Measurements from ENCODE around the gene WDR76. TPM values are rescaled to one million over a fixed set of nuclear protein-coding genes. Genes with fewer than 3 reads are reported as not detected.

The WDR76 gene
- total RNA-seq, 2 donors from 2014 or later: 6.2 to 6.9 TPM

DNA sequence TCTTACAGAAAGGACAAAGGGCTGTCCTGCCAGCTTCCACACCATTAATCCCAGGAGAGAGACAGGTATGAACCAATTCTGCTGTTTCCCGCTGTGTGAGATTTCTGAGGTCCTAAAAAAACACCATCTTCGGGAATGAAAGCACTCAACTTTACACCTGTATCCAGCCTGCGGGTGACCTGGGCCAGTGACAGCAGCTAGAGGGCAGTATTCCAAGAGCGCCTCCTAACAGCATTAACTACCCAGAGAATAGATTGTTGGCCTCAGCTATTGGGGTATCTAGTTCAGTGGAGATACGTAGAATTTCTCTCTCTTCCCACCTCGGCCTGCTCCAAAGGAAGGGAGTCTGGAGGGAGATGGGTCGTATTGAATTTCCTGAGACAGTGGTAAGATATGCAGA lies 55.1 kb downstream of the WDR76 start:
- WGBS, 2 donors: 75 to 79% methylated on average over 6 to 7 of the region's 7 CpGs
- Histone ChIP-seq H3K4me3 (no peak overlapping the region), H3K36me3 (replicated peaks in 1 of 2; ENCODE audit: insufficient read depth in 1 of 2, low read depth in 2 of 2) (no peaks in the 10 kb centered on the region), H3K27me3 (no peaks in the 10 kb centered on the region), H3K4me1 (no peaks in the 10 kb centered on the region), H3K9me3 (no peaks in the 10 kb centered on the region), H3K27ac (no peak overlapping the region)
- peak; percentile 38 for ATAC-seq
- DNase-seq: peak in 3 of 4 donors; percentile 23 to 58 (median 24)
- intact Hi-C loops (cut with DNase I): no loop called here
- TF ChIP-seq POLR2A (IDR thresholded peaks at IDR 0.05) (no peak), CTCF (IDR thresholded peaks at IDR 0.05) (peak; percentile 36 to 52 (median 39))

DNA sequence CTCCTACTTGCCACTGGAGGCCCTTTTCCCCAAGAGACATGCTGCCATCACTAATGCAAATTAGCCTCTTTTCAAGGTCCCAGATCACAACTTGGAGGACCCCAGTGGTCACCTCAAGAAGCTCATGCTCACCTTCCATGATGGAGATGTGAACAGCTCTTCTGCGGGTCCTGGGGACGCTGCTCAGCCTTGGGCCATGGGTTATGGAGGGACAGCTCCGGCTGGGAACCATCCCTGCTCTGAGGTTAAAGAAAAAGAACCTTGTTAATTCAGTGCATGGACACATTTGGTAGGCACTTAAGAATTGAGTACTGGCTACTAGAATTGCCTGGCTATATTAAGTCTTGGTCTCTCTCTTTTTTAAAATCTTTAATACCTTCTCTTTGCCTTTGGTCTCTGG lies 56.8 kb downstream of the WDR76 start:
- Histone ChIP-seq H3K9me3 (no peaks in the 10 kb centered on the region), H3K4me3 (no peak overlapping the region), H3K4me1 (no peaks in the 10 kb centered on the region), H3K36me3 (replicated peaks in 1 of 2; ENCODE audit: insufficient read depth in 1 of 2, low read depth in 2 of 2) (no peaks in the 10 kb centered on the region), H3K27ac (no peak overlapping the region), H3K27me3 (no peaks in the 10 kb centered on the region)
- DNase-seq (no peak), ATAC-seq (no peak)
- intact Hi-C loops (cut with DNase I): no loop called here
- TF ChIP-seq POLR2A (IDR thresholded peaks at IDR 0.05): no peak
- WGBS, 2 donors: 100% methylated on average over 3 of the region's 3 CpGs

GRCh38 chr15:43886558-43886957 lies 59.8 kb downstream of the WDR76 start:
- H3K36me3 ChIP-seq (replicated peaks in 1 of 2; ENCODE audit: insufficient read depth in 1 of 2, low read depth in 2 of 2): no peaks in the 10 kb centered on the region
- TF ChIP-seq POLR2A (IDR thresholded peaks at IDR 0.05) (no peak), CTCF (IDR thresholded peaks at IDR 0.05) (no peak)
- 84 to 91% methylated on average over 2 to 4 of the region's 4 CpGs for WGBS, 2 donors

DNA sequence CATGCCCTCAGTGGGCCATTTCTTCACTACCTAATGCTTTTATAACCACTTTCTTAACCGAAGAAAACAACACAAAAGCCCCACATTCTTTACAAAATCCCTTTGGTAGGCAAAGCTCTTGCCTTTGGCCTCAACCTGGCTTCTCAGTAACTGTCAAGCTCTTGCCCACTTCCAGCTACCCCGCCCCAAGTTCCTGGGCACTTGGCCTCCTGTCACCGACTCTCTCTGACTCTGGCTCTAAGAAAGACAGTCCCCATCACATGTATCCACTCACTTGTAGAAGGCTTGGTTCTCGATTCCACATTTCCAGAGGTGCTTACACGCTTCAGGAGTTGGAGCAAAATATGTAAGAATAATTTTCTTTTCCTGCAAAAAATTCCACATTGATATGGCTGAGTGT lies 61.1 kb downstream of the WDR76 start:
- intact Hi-C loops (cut with DNase I): no loop called here
- H3K27ac ChIP-seq: no peak overlapping the region
- DNase-seq: no peak
- H3K4me3 ChIP-seq: no peak overlapping the region
- no peaks in the 10 kb centered on the region for H3K9me3 ChIP-seq
- no peaks in the 10 kb centered on the region for H3K36me3 ChIP-seq (replicated peaks in 1 of 2; ENCODE audit: insufficient read depth in 1 of 2, low read depth in 2 of 2)
- no peak for TF ChIP-seq POLR2A (IDR thresholded peaks at IDR 0.05)
- no peak for TF ChIP-seq CTCF (IDR thresholded peaks at IDR 0.05)
- 89 to 94% methylated on average over 5 of the region's 5 CpGs for WGBS, 2 donors
- no peaks in the 10 kb centered on the region for H3K27me3 ChIP-seq
- H3K4me1 ChIP-seq: peaks cover 6% of the 10 kb centered on the region
- ATAC-seq: no peak

More at GRCh38 chr15:43886558-43886957, 59.8 kb downstream of the WDR76 start:
- intact Hi-C loops (cut with DNase I): no loop called here
- no peaks in the 10 kb centered on the region for H3K9me3 ChIP-seq
- ATAC-seq (no peak), DNase-seq (peak in 1 of 4 donors; percentile 13)
- H3K27ac ChIP-seq: no peak overlapping the region
- peaks cover 6% of the 10 kb centered on the region for H3K4me1 ChIP-seq
- no peak overlapping the region for H3K4me3 ChIP-seq
- no peaks in the 10 kb centered on the region for H3K27me3 ChIP-seq

GRCh38 chr15:43889042-43889441 lies 62.2 kb downstream of the WDR76 start:
- ATAC-seq (no peak), DNase-seq (no peak)
- intact Hi-C loops (cut with DNase I): no loop called here
- WGBS, 2 donors: 38 to 59% methylated on average over 3 of the region's 3 CpGs
- TF ChIP-seq POLR2A (IDR thresholded peaks at IDR 0.05): no peak
- no peak for TF ChIP-seq CTCF (IDR thresholded peaks at IDR 0.05)
- Histone ChIP-seq H3K9me3 (no peaks in the 10 kb centered on the region), H3K27ac (no peak overlapping the region), H3K4me1 (peaks cover 15% of the 10 kb centered on the region), H3K4me3 (no peak overlapping the region), H3K27me3 (no peaks in the 10 kb centered on the region), H3K36me3 (replicated peaks in 1 of 2; ENCODE audit: insufficient read depth in 1 of 2, low read depth in 2 of 2) (no peaks in the 10 kb centered on the region)
